Activated T-cell treated with anti-CD3 and anti-CD28 coated beads, Interleukin-2, amount 50 U/mL, for 24 hours (primary cell): ENCODE measurements around the gene ERN2.

Experiments
- DNase-seq: peaks from one replicate; pipeline ENCODE4 v3.0.0-alpha.2; 2020
- H3K27ac Mint-ChIP-seq: 2 replicates; pipeline ENCODE4 v1.8.0; 2020; ENCODE audit warnings: mild to moderate bottlenecking, mixed read lengths
- H3K27me3 Mint-ChIP-seq: 2 replicates; pipeline ENCODE4 v1.8.0; 2020; ENCODE audit warnings: mixed read lengths
- H3K36me3 Mint-ChIP-seq: 2 replicates; pipeline ENCODE4 v1.8.0; 2020; ENCODE audit warnings: low read depth, mixed read lengths
- H3K4me1 Mint-ChIP-seq: 2 replicates; pipeline ENCODE4 v1.8.0; 2020; ENCODE audit warnings: low read depth, mixed read lengths
- H3K4me3 Mint-ChIP-seq: 2 replicates; pipeline ENCODE4 v1.8.0; 2020; ENCODE audit warnings: mild to moderate bottlenecking, moderate library complexity, mixed read lengths
- H3K9me3 Mint-ChIP-seq: 2 replicates; pipeline ENCODE4 v1.8.0; 2020; ENCODE audit warnings: mixed read lengths

ERN2 gene

DNA sequence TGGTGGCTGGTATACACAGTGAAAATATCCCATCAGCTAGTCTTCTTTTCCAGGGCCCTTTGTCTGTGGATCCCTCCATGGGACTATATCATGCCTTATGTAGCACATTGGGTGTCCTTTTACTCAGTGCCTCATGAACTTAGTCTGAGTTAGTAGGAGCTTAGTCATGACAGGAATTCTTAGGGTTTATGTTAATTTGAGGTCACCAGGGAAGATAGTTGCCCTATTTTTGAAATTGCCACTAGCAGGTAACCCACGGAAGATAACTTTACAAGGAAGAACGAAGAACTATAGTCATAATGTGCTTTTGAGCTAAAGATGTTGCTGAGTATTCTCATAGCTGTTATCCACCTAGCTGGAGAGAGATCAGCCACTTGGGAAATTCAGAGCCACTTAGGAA, 49.1 kb downstream of the ERN2 start:
- peak overlapping the region; percentile 16 for H3K27ac Mint-ChIP-seq
- no peak overlapping the region for H3K4me3 Mint-ChIP-seq
- no peaks in the 10 kb centered on the region for H3K27me3 Mint-ChIP-seq
- H3K9me3 Mint-ChIP-seq: no peaks in the 10 kb centered on the region
- DNase-seq: no peak
- H3K36me3 Mint-ChIP-seq: peaks cover 98% of the 10 kb centered on the region
- peaks cover 17% of the 10 kb centered on the region for H3K4me1 Mint-ChIP-seq

DNA sequence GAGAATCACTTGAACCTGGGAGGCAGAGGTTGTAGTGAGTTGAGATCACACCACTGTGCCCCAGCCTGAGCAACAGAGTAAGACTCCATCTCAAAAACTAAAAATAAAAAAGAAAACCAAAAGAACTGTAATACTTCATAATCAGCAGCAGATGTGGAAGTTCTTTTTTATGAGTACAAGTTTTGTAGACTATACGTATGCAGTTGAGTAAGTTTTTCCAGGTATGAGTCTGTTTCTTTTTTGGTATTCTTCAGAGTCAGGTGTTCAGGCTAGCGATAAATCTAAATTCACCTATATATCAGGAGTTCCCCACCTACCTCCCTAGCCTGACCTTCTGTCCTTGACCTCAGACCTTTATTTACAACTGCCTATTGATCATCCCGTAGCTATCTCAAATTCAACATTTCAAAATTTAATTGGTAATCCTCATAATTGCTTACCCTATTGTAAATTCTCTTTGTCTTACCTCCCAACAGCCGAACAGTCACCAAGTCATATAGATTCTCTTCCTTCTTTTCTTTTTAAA, 61.0 kb downstream of the ERN2 start:
- Mint-ChIP-seq H3K36me3 (peaks cover 84% of the 10 kb centered on the region), H3K4me1 (peaks cover 38% of the 10 kb centered on the region), H3K9me3 (no peaks in the 10 kb centered on the region), H3K27ac (peak overlapping the region; percentile 91), H3K4me3 (no peak overlapping the region), H3K27me3 (no peaks in the 10 kb centered on the region)
- no peak for DNase-seq

DNA sequence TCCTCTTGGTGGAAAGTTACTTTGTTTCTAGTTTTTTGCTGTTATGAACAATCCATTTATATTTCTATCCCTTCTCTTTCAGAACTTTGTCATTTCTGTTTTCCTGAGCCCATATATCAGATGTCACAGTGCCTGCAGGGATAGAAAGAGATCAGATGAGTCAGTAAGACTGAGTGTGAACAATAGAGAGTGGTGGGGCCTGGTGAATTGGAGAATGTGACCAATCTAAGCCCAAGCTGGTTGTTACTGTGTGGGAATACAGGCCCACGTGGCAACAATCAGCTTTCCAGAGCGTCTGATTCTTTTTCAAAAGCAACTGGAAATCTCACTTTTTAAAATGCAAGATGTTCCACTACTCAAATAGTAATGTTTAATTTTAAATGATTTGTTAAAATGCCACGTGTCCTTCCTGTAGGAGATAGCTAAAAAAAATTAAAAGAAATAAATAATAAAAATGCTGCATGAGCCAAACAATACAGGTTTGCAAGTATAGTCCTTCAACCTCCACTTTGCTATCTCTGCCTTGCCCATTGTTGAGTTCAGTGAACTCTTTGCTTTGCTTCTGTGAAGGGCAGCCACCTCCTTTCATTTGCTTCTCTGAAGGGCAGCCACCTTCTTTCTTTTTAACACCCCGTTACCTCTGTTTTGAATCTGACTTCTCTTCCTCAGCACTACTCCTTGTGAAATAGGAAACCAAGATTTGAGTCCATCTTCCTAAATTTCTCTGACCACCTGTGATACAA, 62.2 kb downstream of the ERN2 start:
- Mint-ChIP-seq H3K4me1 (peaks cover 48% of the 10 kb centered on the region), H3K27ac (peak overlapping the region; percentile 91), H3K27me3 (no peaks in the 10 kb centered on the region), H3K36me3 (peaks cover 89% of the 10 kb centered on the region), H3K4me3 (no peak overlapping the region), H3K9me3 (no peaks in the 10 kb centered on the region)
- DNase-seq: no peak

DNA sequence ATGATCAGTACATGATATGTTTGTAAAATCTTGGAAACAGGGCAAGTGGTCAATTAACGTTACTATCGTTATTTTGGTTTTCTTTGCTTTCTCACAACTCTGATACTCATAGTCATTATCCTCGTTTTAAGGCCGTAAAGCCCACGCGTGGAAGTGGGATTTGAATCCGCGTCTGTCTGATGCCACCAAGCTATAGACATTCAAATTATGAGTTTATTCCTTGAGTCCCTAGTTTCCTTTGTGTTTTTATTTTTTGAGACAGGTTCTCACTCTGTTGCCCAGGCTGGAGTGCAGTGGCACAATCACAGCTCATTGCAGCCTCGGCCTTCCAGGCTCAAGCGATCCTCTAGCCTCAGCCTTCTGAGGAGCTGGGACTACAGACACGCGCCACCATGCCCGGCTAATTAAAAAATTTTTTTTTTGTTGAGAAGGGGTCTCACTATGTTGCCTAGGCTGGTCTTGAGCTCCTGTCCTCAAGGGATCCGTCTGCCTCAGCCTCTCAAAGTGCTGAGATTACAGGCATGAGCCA, 70.7 kb downstream of the ERN2 start:
- peak overlapping the region; percentile 100 for H3K4me3 Mint-ChIP-seq
- peak overlapping the region; percentile 98 for H3K27ac Mint-ChIP-seq
- H3K36me3 Mint-ChIP-seq: peaks cover 81% of the 10 kb centered on the region
- H3K27me3 Mint-ChIP-seq: no peaks in the 10 kb centered on the region
- no peaks in the 10 kb centered on the region for H3K9me3 Mint-ChIP-seq
- DNase-seq: no peak
- peaks cover 43% of the 10 kb centered on the region for H3K4me1 Mint-ChIP-seq

DNA sequence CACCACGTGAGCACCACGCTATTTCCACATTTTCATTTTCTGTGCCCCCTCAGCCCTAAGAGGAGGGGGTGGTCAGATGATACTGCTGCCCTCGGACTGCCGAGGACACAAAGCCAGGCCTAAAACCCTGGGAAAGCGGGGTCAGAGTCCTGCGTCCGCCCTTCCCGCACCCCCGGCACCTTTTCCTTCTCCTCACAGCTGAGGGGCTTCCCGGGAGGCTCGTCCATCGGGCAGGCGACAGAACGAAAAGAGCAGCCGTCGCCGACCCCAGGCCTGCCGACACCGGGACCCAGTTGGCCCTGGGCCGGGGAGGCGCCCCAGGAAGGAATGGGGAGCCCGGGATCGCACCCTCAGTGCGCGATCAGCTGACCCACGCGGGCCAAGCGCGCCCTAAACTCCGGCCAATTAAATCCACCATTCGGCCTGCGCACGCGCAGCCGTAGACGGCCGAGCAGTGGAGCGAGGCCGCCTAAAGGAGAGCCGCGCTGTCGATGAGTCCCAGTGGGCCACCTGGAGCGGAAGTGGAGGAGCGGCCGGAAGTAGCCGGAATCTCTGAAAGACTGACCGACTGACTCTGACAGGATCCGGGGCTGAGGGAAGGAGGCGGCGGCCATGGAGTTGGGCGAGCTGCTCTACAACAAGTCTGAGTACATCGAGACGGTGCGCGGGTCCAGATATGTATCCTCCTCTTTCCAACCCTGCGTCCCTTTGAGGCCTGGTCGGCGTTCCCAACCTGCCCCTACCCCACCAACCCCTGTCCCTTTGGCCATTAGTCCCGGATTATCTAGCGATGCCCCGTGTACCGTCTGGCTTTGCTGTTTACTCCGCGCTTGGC, 71.9 kb downstream of the ERN2 start, which contains the start of the genes DCTN5 and PALB2:
Gene DCTN5, plus strand, starts transcription at position 536 of the 835 bp plus-strand sequence. Its CDS starts 77 bp downstream, at position 613.
Gene PALB2, minus strand, starts transcription at position 380 of the 835 bp plus-strand sequence. Its CDS starts 153 bp downstream, at position 227.
- H3K36me3 Mint-ChIP-seq: peaks cover 73% of the 10 kb centered on the region
- H3K9me3 Mint-ChIP-seq: no peaks in the 10 kb centered on the region
- no peaks in the 10 kb centered on the region for H3K27me3 Mint-ChIP-seq
- H3K4me1 Mint-ChIP-seq: peaks cover 36% of the 10 kb centered on the region
- DNase-seq: peak; percentile 89
- H3K27ac Mint-ChIP-seq: peak within 1 kb of the TSS; percentile 98
- H3K4me3 Mint-ChIP-seq: peak within 1 kb of the TSS; percentile 100

DNA sequence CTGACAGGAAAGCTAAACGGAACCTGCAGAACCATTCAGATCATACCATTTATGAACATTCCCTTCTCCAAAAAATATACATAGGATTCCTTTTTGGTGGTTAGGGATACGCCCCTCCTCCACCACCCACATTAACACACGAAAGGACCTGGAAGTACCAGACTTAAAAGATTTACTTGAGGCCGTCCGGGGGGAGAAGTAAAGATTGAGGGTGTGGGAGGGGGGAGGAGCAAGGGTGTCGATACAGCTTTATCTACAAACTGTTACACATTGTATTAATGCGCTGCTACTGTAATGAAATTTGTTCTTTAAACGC, 72.4 kb downstream of the ERN2 start:
- Mint-ChIP-seq H3K27ac (peak overlapping the region; percentile 98), H3K36me3 (peaks cover 73% of the 10 kb centered on the region), H3K4me3 (peak overlapping the region; percentile 100), H3K9me3 (no peaks in the 10 kb centered on the region), H3K27me3 (no peaks in the 10 kb centered on the region), H3K4me1 (peaks cover 31% of the 10 kb centered on the region)
- DNase-seq: no peak
